ENCODE data around the gene ASPSCR1. TPM values are rescaled to one million over a fixed set of nuclear protein-coding genes. Genes with fewer than 3 reads are reported as not detected.
A peak's percentile ranks its signal among the peaks of the same experiment; 100 is the strongest.

ASPSCR1 gene
- total RNA-seq, 1 donor from 2014 or later, result 45.9 TPM

DNA sequence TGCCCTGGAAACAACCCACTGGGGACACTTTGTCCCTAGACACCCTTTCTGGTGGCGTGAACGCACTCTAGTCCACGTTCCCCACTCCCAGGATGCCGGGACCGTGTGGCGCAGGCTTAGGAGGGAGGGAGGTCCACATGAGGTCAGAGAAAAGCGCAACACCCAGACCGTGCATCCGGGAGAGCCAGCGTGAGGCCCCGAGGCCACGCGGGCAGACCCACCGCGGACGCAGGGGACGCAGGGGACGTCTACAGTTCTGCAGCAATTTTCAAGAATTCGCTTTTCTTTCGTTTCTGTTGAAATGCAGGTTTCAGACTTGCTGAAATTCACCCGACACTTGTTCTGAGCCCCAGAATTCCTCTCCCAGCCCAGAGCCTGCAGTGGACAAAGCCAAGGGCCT lies 69.5 kb downstream of the ASPSCR1 start:
- Mint-ChIP-seq H3K4me1 (ENCODE audit: unreplicated experiment) (peaks cover 8% of the 10 kb centered on the region), H3K27me3 (ENCODE audit: unreplicated experiment) (no peaks in the 10 kb centered on the region), H3K4me3 (ENCODE audit: unreplicated experiment) (no peak overlapping the region)

DNA sequence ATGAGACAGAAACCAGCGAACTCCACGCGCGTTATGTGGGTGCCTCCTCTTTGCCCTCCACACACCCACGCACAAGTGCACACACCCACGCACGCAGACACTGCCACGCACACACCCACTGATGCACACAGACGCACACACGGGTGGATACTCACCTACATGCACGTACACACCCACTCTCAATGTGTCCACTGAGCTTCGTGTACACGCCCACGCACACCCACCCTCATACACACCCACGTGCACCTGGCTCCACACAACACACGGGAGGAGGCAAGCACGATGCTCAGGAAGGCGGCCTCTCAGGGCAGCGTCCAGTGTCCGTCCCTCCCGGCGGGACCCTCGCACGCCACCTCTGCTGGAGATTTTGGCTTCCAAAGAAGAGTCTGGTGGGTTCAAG lies 70.0 kb downstream of the ASPSCR1 start:
- no peak overlapping the region for H3K4me3 Mint-ChIP-seq (ENCODE audit: unreplicated experiment)
- TF ChIP-seq, protein P1, sequence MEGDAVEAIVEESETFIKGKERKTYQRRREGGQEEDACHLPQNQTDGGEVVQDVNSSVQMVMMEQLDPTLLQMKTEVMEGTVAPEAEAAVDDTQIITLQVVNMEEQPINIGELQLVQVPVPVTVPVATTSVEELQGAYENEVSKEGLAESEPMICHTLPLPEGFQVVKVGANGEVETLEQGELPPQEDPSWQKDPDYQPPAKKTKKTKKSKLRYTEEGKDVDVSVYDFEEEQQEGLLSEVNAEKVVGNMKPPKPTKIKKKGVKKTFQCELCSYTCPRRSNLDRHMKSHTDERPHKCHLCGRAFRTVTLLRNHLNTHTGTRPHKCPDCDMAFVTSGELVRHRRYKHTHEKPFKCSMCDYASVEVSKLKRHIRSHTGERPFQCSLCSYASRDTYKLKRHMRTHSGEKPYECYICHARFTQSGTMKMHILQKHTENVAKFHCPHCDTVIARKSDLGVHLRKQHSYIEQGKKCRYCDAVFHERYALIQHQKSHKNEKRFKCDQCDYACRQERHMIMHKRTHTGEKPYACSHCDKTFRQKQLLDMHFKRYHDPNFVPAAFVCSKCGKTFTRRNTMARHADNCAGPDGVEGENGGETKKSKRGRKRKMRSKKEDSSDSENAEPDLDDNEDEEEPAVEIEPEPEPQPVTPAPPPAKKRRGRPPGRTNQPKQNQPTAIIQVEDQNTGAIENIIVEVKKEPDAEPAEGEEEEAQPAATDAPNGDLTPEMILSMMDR (IDR thresholded peaks at IDR 0.05), result no peak
- H3K9me3 Mint-ChIP-seq (ENCODE audit: unreplicated experiment), result no peaks in the 10 kb centered on the region
- peaks cover 13% of the 10 kb centered on the region for H3K36me3 Mint-ChIP-seq (ENCODE audit: unreplicated experiment)
- no peak overlapping the region for H3K27ac Mint-ChIP-seq (ENCODE audit: unreplicated experiment)
- no peaks in the 10 kb centered on the region for H3K27me3 Mint-ChIP-seq (ENCODE audit: unreplicated experiment)
- H3K4me1 Mint-ChIP-seq (ENCODE audit: unreplicated experiment), result peaks cover 8% of the 10 kb centered on the region
- DNase-seq (ENCODE audit: extremely low spot score, unreplicated experiment), result no peak

More for the DNA sequence above, 69.5 kb downstream of the ASPSCR1 start:
- H3K36me3 Mint-ChIP-seq (ENCODE audit: unreplicated experiment), result peaks cover 13% of the 10 kb centered on the region
- no peak overlapping the region for H3K27ac Mint-ChIP-seq (ENCODE audit: unreplicated experiment)
- H3K9me3 Mint-ChIP-seq (ENCODE audit: unreplicated experiment), result no peaks in the 10 kb centered on the region
- no peak for DNase-seq (ENCODE audit: extremely low spot score, unreplicated experiment)
- TF ChIP-seq, protein P1 (IDR thresholded peaks at IDR 0.05), result no peak

GRCh38 chr17:82047914-82048570 lies 70.6 kb downstream of the ASPSCR1 start:
- H3K9me3 Mint-ChIP-seq (ENCODE audit: unreplicated experiment), result no peaks in the 10 kb centered on the region
- H3K4me1 Mint-ChIP-seq (ENCODE audit: unreplicated experiment), result peaks cover 12% of the 10 kb centered on the region
- no peaks in the 10 kb centered on the region for H3K27me3 Mint-ChIP-seq (ENCODE audit: unreplicated experiment)
- no peak overlapping the region for H3K27ac Mint-ChIP-seq (ENCODE audit: unreplicated experiment)
- TF ChIP-seq, protein P1 (IDR thresholded peaks at IDR 0.05), result no peak
- H3K36me3 Mint-ChIP-seq (ENCODE audit: unreplicated experiment), result peaks cover 13% of the 10 kb centered on the region
- no peak for DNase-seq (ENCODE audit: extremely low spot score, unreplicated experiment)
- no peak overlapping the region for H3K4me3 Mint-ChIP-seq (ENCODE audit: unreplicated experiment)

DNA sequence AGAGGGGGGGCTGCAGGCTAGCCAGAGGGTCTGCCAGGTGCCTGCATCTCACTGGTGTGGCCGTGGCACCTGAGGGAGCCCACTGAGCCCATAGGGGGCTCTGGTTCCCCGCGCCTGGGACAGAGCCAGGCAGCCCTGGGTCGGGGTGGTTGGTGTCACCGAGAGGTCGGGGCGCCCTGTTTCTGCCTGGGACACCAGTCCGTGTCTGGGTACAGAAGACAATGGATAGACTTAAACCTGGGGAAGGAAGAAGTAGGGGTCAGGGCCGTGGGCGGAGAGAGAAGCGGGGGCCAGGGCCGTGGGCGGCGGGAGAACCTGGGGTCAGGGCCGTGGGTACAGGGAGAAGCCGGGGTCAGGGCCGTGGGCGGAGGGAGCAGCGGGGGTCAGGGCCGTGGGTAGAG lies 71.1 kb downstream of the ASPSCR1 start:
- TF ChIP-seq, protein P1 (IDR thresholded peaks at IDR 0.05), result no peak
- Mint-ChIP-seq H3K4me1 (ENCODE audit: unreplicated experiment) (peaks cover 17% of the 10 kb centered on the region), H3K9me3 (ENCODE audit: unreplicated experiment) (no peaks in the 10 kb centered on the region), H3K36me3 (ENCODE audit: unreplicated experiment) (peaks cover 13% of the 10 kb centered on the region), H3K27ac (ENCODE audit: unreplicated experiment) (no peak overlapping the region), H3K4me3 (ENCODE audit: unreplicated experiment) (peak overlapping the region; percentile 35), H3K27me3 (ENCODE audit: unreplicated experiment) (no peaks in the 10 kb centered on the region)
- no peak for DNase-seq (ENCODE audit: extremely low spot score, unreplicated experiment)

DNA sequence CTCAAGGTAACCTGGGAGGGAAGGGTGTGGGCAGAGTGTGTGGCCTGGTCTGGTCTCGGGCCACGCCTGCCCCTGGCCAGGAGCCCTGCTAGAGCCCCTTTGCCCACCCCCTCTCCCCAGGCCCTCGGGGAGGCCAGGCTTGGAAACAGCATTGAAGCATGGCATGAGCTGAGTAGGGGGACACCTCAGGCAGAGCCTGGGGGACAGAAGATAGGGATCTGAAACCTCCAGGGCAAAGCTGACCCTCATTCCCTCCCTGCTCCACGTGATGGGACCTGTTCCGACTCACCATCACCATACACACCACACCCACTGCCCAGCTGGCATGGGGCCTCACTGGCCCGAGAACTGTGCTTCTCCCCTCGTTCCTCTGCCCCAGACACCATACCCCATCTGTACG lies 71.7 kb downstream of the ASPSCR1 start:
- Mint-ChIP-seq H3K4me3 (ENCODE audit: unreplicated experiment) (peak overlapping the region; percentile 35), H3K27me3 (ENCODE audit: unreplicated experiment) (no peaks in the 10 kb centered on the region), H3K27ac (ENCODE audit: unreplicated experiment) (no peak overlapping the region), H3K4me1 (ENCODE audit: unreplicated experiment) (peaks cover 17% of the 10 kb centered on the region), H3K9me3 (ENCODE audit: unreplicated experiment) (no peaks in the 10 kb centered on the region), H3K36me3 (ENCODE audit: unreplicated experiment) (peaks cover 13% of the 10 kb centered on the region)
- TF ChIP-seq, protein P1 (IDR thresholded peaks at IDR 0.05), result no peak
- DNase-seq (ENCODE audit: extremely low spot score, unreplicated experiment), result no peak

Data from osteocyte (in vitro differentiated cells).